ENCODE results near the gene ROR2.

DNA sequence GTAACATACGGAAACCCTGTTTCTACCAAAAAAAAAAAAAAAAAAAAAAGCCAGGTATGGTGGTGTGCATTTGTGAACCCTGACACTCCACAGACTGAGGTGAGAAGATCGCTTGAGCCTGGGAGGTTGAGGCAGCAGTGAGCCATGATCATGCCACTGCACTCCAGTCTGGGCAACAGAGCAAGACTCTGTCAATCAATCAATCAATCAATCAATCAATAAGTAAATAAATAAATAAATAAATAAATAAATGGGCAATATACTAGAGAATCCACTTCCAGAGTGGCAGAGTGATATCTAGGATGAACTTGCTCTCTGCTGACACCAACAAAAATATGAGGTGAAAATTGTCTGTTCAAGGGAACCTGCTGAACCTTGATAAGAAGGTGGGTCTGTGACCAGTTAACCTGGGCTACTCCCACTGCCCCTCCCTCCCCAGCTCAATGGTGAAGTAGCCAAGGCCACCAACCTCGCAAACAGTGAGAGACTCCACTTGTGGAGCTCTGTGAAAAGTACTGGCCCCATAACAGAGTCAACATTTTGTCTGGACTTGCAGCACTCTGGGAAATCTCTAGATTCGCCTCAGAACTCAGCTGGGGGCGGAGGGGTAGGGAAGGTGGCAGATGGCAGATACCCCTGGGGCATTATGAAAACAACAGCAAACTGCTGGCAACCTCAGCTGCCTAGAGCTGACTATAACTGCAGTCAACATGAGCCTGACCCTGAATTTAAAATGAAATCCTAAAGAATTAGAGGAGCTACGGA, 163.7 kb downstream of the ROR2 start:
- TF ChIP-seq, protein P1, sequence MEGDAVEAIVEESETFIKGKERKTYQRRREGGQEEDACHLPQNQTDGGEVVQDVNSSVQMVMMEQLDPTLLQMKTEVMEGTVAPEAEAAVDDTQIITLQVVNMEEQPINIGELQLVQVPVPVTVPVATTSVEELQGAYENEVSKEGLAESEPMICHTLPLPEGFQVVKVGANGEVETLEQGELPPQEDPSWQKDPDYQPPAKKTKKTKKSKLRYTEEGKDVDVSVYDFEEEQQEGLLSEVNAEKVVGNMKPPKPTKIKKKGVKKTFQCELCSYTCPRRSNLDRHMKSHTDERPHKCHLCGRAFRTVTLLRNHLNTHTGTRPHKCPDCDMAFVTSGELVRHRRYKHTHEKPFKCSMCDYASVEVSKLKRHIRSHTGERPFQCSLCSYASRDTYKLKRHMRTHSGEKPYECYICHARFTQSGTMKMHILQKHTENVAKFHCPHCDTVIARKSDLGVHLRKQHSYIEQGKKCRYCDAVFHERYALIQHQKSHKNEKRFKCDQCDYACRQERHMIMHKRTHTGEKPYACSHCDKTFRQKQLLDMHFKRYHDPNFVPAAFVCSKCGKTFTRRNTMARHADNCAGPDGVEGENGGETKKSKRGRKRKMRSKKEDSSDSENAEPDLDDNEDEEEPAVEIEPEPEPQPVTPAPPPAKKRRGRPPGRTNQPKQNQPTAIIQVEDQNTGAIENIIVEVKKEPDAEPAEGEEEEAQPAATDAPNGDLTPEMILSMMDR (IDR thresholded peaks at IDR 0.05): no peak
- no peak for TF ChIP-seq POLR2A (IDR thresholded peaks at IDR 0.05)
- TF ChIP-seq EP300 (IDR thresholded peaks at IDR 0.05): no peak
